Gastroesophageal sphincter (tissue), 3 donors: Measurements from ENCODE around the gene SRRM4.

Experiments used
- POLR2A ChIP-seq, 2 donors: fragments of 450-650 bp; IDR thresholded peaks; one replicate each; pipeline ENCODE4 v1.6.1; 2017; ENCODE audit warnings: antibody characterized with exemption in 2 of 2, mild to moderate bottlenecking in 2 of 2, moderate library complexity in 1 of 2
- TF ChIP-seq, protein P1 (sequence below), 4 experiments: fragments of 200-600 bp in 2 of 4; fragments of 450-650 bp in 2 of 4; sonication (generic) in 1 of 4; IDR thresholded peaks; one replicate each; pipeline ENCODE4 v1.5.1; 2017 to 2019; ENCODE audit warnings: antibody characterized with exemption in 4 of 4, mild to moderate bottlenecking in 2 of 4, moderate library complexity in 2 of 4

DNA sequence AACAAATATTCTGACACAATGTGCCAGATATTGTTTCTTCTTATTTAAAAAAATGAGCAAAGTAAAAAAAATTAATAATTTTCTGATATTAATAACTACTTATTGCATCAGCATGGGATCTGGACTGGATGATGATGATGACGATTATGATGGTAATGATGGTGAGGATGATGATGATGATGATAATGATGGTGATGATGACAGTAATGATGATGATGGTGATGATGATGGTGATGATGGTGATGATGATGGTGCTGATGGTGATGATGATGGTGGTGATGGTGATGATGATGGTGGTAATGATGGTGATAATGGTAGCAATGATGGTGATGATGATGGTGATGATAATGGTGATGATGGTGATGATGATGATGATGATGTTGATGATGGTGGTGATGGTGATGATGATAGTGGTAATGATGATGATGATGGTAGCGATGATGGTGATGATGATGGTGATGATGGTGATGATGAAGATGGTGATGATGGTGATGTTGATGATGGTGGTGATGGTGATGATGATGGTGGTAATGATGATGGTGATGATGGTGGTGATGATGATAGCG is 94.0 kb downstream of the SRRM4 start:
- TF ChIP-seq, protein P1, sequence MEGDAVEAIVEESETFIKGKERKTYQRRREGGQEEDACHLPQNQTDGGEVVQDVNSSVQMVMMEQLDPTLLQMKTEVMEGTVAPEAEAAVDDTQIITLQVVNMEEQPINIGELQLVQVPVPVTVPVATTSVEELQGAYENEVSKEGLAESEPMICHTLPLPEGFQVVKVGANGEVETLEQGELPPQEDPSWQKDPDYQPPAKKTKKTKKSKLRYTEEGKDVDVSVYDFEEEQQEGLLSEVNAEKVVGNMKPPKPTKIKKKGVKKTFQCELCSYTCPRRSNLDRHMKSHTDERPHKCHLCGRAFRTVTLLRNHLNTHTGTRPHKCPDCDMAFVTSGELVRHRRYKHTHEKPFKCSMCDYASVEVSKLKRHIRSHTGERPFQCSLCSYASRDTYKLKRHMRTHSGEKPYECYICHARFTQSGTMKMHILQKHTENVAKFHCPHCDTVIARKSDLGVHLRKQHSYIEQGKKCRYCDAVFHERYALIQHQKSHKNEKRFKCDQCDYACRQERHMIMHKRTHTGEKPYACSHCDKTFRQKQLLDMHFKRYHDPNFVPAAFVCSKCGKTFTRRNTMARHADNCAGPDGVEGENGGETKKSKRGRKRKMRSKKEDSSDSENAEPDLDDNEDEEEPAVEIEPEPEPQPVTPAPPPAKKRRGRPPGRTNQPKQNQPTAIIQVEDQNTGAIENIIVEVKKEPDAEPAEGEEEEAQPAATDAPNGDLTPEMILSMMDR (IDR thresholded peaks at IDR 0.05), result no peak
- no peak for TF ChIP-seq POLR2A (IDR thresholded peaks at IDR 0.05)
